HPDE6-E6E7 (cell line): ENCODE data around the gene SLC29A3.

Source experiments
- DNase-seq: peaks from one replicate; pipeline ENCODE4 v3.0.0; 2011; ENCODE audit warnings: missing footprints; ENCODE audit errors: extremely low spot score

The SLC29A3 gene

GRCh38 chr10:71392292-71392691 lies 73.2 kb downstream of the SLC29A3 start:
- DNase-seq, result no peak

- no peak for DNase-seq
These were observed 74.0 kb downstream of the SLC29A3 start for GRCh38 chr10:71392791-71393781.

- no peak for DNase-seq
These were observed 74.9 kb downstream of the SLC29A3 start for GRCh38 chr10:71393841-71394475.

GRCh38 chr10:71394926-71395562 lies 76.0 kb downstream of the SLC29A3 start:
- no peak for DNase-seq

- no peak for DNase-seq
These were observed 76.6 kb downstream of the SLC29A3 start for GRCh38 chr10:71395621-71396020.

- peak; percentile 45 for DNase-seq
These were observed 77.1 kb downstream of the SLC29A3 start for GRCh38 chr10:71396084-71396710.

- no peak for DNase-seq
These were observed 77.7 kb downstream of the SLC29A3 start, which contains the start of gene CDH23 for GRCh38 chr10:71396711-71397295. Gene CDH23, plus strand, starts transcription at chr10:71396920. Its CDS starts 42,912 bp downstream, at chr10:71439832.

GRCh38 chr10:71397296-71398212 lies 78.5 kb downstream of the SLC29A3 start:
- DNase-seq, result no peak

GRCh38 chr10:71398976-71399375 lies 79.9 kb downstream of the SLC29A3 start:
- no peak for DNase-seq

GRCh38 chr10:71399946-71400345 lies 80.9 kb downstream of the SLC29A3 start:
- no peak for DNase-seq

GRCh38 chr10:71401056-71401455 lies 82.0 kb downstream of the SLC29A3 start:
- no peak for DNase-seq

GRCh38 chr10:71402005-71402404 lies 82.9 kb downstream of the SLC29A3 start:
- DNase-seq, result no peak

GRCh38 chr10:71404503-71405295 lies 85.6 kb downstream of the SLC29A3 start:
- DNase-seq, result no peak

GRCh38 chr10:71406878-71407277 lies 87.8 kb downstream of the SLC29A3 start:
- DNase-seq, result no peak

- DNase-seq, result no peak
These were observed 89.6 kb downstream of the SLC29A3 start for GRCh38 chr10:71408436-71409225.

- DNase-seq, result no peak
These were observed 90.6 kb downstream of the SLC29A3 start for GRCh38 chr10:71409516-71410104.
